Measurements from ENCODE around the gene PDLIM5.
"Not testable (repeated sequence)": the region's sequence is repeated elsewhere in the genome, so short reads cannot be mapped to it uniquely, and the experiment has no call there.

Gene PDLIM5, protein sequence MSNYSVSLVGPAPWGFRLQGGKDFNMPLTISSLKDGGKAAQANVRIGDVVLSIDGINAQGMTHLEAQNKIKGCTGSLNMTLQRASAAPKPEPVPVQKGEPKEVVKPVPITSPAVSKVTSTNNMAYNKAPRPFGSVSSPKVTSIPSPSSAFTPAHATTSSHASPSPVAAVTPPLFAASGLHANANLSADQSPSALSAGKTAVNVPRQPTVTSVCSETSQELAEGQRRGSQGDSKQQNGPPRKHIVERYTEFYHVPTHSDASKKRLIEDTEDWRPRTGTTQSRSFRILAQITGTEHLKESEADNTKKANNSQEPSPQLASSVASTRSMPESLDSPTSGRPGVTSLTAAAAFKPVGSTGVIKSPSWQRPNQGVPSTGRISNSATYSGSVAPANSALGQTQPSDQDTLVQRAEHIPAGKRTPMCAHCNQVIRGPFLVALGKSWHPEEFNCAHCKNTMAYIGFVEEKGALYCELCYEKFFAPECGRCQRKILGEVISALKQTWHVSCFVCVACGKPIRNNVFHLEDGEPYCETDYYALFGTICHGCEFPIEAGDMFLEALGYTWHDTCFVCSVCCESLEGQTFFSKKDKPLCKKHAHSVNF

DNA sequence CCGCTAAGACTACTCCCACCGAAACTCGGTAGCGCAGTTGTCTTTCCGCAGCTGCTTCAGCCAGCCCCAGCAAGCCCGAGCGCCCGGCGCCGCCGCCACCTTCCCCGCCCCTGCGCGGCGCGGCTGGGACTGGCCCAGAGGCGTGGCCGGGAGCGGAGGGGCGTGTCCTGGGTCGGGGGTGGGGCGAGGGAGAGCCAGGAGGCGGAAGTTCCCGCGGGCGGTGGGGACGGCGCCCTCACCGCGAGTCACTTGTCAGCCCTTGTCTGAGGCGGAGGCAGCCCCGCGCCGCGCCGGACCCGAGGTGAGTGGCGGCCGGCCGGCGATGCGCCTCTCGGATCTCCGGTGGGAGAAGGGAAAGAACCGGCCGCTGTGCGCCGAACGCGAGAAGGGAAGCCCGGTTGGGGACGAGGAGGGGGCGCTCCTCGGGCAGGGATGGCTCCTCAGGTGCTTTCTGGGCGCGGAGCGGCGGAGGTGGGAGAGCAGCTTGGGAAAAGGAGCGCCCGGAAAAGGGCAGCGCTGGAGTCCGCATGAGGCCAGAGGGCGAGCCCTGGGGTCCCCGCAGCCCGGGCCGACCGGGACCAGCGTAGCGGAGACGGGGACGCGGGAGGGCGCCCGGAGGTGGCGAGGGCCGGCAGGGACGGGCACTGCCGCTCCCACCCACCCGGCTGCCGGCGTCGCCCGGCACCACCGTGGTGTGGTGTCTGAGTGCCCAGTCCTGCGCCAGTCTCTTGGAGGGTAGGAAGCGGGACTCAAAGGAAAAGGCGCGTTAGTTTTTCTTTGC is at the start of gene PDLIM5:
Gene PDLIM5, plus strand, starts transcription at position 248 of the 781 bp plus-strand sequence. CDS start 3,347 bp downstream, outside the sequence.
- Histone ChIP-seq H3K36me3 (ENCODE audit: insufficient read depth, low read length) (no peaks in the 10 kb centered on the region), H3K27ac (ENCODE audit: low read depth, low read length) (peak within 1 kb of the TSS; percentile 99), H3K4me1 (ENCODE audit: insufficient read depth, low read length) (peaks cover 12% of the 10 kb centered on the region)

DNA sequence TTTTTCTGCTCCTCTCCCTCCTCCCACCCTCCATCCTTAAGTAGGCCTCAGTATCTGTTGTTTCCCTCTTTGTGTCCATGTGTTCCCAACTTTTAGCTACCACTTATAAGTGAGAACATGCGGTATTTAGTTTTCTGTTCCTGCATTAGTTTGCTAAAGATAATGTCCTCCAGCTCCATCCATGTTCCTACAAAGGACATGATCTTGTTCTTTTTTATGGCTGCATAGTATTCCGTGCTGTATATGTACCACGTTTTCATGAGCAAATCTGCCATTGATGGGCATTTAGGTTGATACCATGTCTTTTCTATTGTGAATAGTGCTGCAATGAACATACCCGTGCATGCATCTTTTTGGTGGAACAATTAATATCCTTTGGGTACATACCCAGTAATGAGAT is 49.3 kb upstream of the PDLIM5 start:
- not testable (repeated sequence) for H3K27me3 ChIP-seq (ENCODE audit: control insufficient read depth in 1 of 2, insufficient read depth in 2 of 2, low read length in 2 of 2); H3K36me3 ChIP-seq (ENCODE audit: insufficient read depth, low read length); H3K9me3 ChIP-seq (ENCODE audit: low read length); H3K27ac ChIP-seq (ENCODE audit: low read depth, low read length); H3K4me3 ChIP-seq (ENCODE audit: low read depth in 1 of 2, low read length in 2 of 2); H3K4me1 ChIP-seq (ENCODE audit: insufficient read depth, low read length); H3K9ac ChIP-seq (ENCODE audit: low read length)

More for the DNA sequence above, at the start of gene PDLIM5:
- peak within 1 kb of the TSS; percentile 91 for H3K9ac ChIP-seq (ENCODE audit: low read length)
- peak within 1 kb of the TSS; percentile 90 to 95 for H3K4me3 ChIP-seq (ENCODE audit: low read depth in 1 of 2, low read length in 2 of 2)
- no peaks in the 10 kb centered on the region for H3K27me3 ChIP-seq (ENCODE audit: control insufficient read depth in 1 of 2, insufficient read depth in 2 of 2, low read length in 2 of 2)
- H3K9me3 ChIP-seq (ENCODE audit: low read length) = no peaks in the 10 kb centered on the region

DNA sequence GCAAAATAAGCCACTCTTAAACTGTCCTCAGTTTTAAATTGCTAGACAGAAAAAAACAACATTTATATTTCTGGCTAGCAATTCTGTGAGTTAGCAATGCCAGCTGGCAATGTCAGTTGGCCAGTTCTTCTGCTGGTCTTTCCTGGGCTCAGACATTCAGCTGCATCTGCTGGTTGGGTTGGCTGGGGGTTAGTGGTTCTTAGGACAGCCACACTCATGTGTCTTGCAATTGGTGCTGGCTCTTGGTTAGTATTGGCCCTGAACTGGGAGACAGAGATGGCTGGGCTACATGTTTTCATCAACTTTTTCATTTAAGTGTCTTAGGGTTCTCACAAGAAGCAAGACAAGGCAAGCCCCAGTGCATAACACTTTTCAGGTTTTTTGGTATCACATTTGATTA is 48.0 kb upstream of the PDLIM5 start:
- no peak overlapping the region for H3K4me3 ChIP-seq (ENCODE audit: low read depth in 1 of 2, low read length in 2 of 2)
- no peaks in the 10 kb centered on the region for H3K27me3 ChIP-seq (ENCODE audit: control insufficient read depth in 1 of 2, insufficient read depth in 2 of 2, low read length in 2 of 2)
- H3K9me3 ChIP-seq (ENCODE audit: low read length) = no peaks in the 10 kb centered on the region
- H3K4me1 ChIP-seq (ENCODE audit: insufficient read depth, low read length) = peaks cover 10% of the 10 kb centered on the region
- no peak overlapping the region for H3K27ac ChIP-seq (ENCODE audit: low read depth, low read length)
- H3K36me3 ChIP-seq (ENCODE audit: insufficient read depth, low read length) = no peaks in the 10 kb centered on the region
- H3K9ac ChIP-seq (ENCODE audit: low read length) = no peak overlapping the region

DNA sequence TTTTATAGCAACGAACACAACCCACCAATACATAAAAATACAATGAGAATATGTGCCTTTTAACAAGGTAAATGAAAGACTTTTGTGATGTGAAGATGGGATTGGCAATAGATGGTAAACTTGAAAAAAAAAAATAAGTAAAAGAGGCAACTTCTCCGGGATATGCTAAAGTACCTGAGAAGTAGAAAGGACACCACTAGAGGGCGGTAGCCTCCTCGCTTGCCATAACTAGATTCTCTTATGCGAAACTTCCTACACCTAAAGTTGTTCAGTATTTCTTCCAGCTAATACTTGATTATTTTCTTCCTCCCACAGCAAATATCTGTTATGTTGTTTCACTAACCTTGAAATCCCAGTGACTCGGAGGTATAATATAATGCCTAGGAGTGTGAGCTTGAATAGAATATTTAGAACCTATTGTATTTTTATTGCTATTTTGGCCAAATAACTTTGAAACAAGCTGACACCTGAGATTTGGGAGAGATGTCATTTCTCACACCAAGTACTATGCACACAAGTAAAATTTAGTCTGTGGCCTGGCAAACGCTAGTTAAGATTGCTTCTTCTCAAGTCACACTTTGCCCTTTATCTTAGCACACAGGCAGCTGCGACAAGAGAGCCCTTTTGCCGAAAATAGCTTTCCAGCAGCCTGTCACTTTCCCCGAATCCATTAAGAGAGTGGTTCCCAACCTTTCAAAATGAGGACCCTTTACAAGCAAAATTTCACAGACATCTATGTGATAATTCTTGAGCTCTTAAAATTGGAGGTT is 44.9 kb upstream of the PDLIM5 start:
- Histone ChIP-seq H3K9ac (ENCODE audit: low read length) (no peak overlapping the region), H3K27me3 (ENCODE audit: control insufficient read depth in 1 of 2, insufficient read depth in 2 of 2, low read length in 2 of 2) (no peaks in the 10 kb centered on the region), H3K4me3 (ENCODE audit: low read depth in 1 of 2, low read length in 2 of 2) (no peak overlapping the region), H3K36me3 (ENCODE audit: insufficient read depth, low read length) (no peaks in the 10 kb centered on the region), H3K4me1 (ENCODE audit: insufficient read depth, low read length) (peaks cover 23% of the 10 kb centered on the region), H3K27ac (ENCODE audit: low read depth, low read length) (no peak overlapping the region), H3K9me3 (ENCODE audit: low read length) (no peaks in the 10 kb centered on the region)

DNA sequence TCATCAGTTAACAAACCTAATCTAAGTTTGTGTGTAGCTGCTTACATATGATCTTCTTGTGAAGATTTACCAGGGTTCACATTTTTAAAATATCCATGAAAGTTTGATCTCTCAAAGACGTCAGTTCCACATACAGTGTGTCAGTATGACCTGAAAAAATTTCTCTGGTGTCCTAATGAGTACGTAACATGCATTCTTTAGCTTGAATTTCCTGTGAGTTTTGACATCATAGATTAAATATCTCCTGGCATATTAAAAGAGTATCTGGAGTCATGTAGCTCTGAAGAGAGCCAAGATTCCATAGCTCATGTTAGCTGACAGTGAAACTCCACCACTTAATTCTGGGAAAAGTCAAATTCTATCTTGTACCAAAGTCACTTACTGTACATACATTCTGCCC is 43.9 kb upstream of the PDLIM5 start:
- no peaks in the 10 kb centered on the region for H3K9me3 ChIP-seq (ENCODE audit: low read length)
- peaks cover 28% of the 10 kb centered on the region for H3K4me1 ChIP-seq (ENCODE audit: insufficient read depth, low read length)
- H3K27ac ChIP-seq (ENCODE audit: low read depth, low read length) = no peak overlapping the region
- H3K36me3 ChIP-seq (ENCODE audit: insufficient read depth, low read length) = no peaks in the 10 kb centered on the region
- H3K4me3 ChIP-seq (ENCODE audit: low read depth in 1 of 2, low read length in 2 of 2) = no peak overlapping the region
- no peaks in the 10 kb centered on the region for H3K27me3 ChIP-seq (ENCODE audit: control insufficient read depth in 1 of 2, insufficient read depth in 2 of 2, low read length in 2 of 2)
- no peak overlapping the region for H3K9ac ChIP-seq (ENCODE audit: low read length)

DNA sequence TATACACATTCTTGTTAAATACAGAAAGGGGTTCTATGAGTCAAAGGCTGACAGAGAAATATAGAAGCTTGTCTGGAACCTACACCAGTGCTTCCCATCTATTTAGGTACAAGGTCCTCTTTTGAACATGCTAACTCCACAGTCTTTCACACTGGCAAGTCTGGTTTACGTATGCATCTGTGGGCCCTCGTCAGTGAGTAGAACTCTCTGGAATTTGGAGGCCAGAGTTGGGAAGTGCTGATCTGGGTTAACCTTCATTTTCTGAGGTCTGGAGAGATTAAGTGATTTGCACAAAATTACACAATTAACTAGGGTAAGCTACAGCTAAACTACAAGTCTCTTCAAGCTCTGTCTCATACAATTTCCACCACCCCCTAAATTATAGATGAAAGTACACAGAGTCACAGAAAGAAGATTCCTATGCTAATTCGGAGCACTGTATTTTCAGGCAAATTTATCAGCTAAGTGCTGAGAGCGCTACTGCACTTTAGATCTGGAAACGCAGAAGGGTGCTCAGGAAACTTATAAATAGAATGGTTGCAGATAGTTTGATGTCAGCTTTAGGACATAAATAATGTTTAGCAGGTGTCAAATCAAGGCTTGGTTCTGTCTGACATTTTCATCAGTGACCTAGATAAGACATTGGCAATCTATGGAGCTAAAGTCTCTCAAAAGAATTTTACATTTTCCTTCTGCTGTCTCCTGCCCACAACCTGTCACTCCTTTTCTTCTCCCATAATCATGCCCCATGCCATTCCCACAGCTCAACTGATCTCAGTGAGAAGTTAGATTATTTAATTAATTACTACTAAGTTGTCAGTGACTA is 43.0 kb upstream of the PDLIM5 start:
- H3K9ac ChIP-seq (ENCODE audit: low read length) = no peak overlapping the region
- H3K27ac ChIP-seq (ENCODE audit: low read depth, low read length) = no peak overlapping the region
- no peaks in the 10 kb centered on the region for H3K9me3 ChIP-seq (ENCODE audit: low read length)
- H3K4me1 ChIP-seq (ENCODE audit: insufficient read depth, low read length) = peaks cover 31% of the 10 kb centered on the region
- no peaks in the 10 kb centered on the region for H3K36me3 ChIP-seq (ENCODE audit: insufficient read depth, low read length)
- H3K27me3 ChIP-seq (ENCODE audit: control insufficient read depth in 1 of 2, insufficient read depth in 2 of 2, low read length in 2 of 2) = no peaks in the 10 kb centered on the region
- H3K4me3 ChIP-seq (ENCODE audit: low read depth in 1 of 2, low read length in 2 of 2) = no peak overlapping the region

DNA sequence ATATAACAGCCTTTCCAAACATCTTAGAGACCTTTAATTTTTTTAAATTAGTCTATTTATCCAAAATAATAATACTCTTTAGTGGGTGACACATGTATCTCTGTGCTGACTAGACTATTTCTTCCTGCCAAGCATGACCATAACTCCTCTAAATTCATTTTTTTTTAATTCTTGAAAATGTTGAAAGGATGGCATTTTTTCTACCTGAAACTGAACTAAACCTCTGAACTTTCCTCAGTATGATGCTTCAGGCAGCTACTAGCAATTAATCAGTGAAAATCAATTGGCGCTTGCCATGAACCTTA is 42.4 kb upstream of the PDLIM5 start:
- no peaks in the 10 kb centered on the region for H3K27me3 ChIP-seq (ENCODE audit: control insufficient read depth in 1 of 2, insufficient read depth in 2 of 2, low read length in 2 of 2)
- H3K27ac ChIP-seq (ENCODE audit: low read depth, low read length) = peak overlapping the region; percentile 4
- no peak overlapping the region for H3K4me3 ChIP-seq (ENCODE audit: low read depth in 1 of 2, low read length in 2 of 2)
- H3K9ac ChIP-seq (ENCODE audit: low read length) = no peak overlapping the region
- no peaks in the 10 kb centered on the region for H3K9me3 ChIP-seq (ENCODE audit: low read length)
- H3K36me3 ChIP-seq (ENCODE audit: insufficient read depth, low read length) = no peaks in the 10 kb centered on the region
- H3K4me1 ChIP-seq (ENCODE audit: insufficient read depth, low read length) = peaks cover 28% of the 10 kb centered on the region

DNA sequence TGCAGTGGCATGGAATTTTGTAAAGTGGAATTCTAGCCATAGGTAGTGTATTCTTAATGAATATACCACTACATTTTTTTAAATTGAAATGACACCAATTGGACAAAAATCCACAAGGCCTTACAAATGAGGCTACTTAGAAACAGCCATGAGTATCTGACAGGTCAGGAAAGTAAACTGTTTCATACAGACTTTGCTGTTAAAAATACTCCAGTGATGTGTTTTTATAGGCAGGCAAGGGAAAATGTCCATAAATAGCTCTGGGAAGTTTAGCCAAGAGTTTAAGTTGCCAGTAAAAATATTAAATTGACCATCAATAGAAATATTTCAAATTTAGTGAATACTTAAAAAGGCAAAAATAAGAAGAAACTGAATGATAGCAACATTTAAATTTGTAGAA is 41.8 kb upstream of the PDLIM5 start:
- peak overlapping the region; percentile 38 for H3K27ac ChIP-seq (ENCODE audit: low read depth, low read length)
- H3K4me1 ChIP-seq (ENCODE audit: insufficient read depth, low read length) = peaks cover 28% of the 10 kb centered on the region
- no peak overlapping the region for H3K4me3 ChIP-seq (ENCODE audit: low read depth in 1 of 2, low read length in 2 of 2)
- H3K9ac ChIP-seq (ENCODE audit: low read length) = no peak overlapping the region
- no peaks in the 10 kb centered on the region for H3K27me3 ChIP-seq (ENCODE audit: control insufficient read depth in 1 of 2, insufficient read depth in 2 of 2, low read length in 2 of 2)
- H3K9me3 ChIP-seq (ENCODE audit: low read length) = no peaks in the 10 kb centered on the region
- no peaks in the 10 kb centered on the region for H3K36me3 ChIP-seq (ENCODE audit: insufficient read depth, low read length)

DNA sequence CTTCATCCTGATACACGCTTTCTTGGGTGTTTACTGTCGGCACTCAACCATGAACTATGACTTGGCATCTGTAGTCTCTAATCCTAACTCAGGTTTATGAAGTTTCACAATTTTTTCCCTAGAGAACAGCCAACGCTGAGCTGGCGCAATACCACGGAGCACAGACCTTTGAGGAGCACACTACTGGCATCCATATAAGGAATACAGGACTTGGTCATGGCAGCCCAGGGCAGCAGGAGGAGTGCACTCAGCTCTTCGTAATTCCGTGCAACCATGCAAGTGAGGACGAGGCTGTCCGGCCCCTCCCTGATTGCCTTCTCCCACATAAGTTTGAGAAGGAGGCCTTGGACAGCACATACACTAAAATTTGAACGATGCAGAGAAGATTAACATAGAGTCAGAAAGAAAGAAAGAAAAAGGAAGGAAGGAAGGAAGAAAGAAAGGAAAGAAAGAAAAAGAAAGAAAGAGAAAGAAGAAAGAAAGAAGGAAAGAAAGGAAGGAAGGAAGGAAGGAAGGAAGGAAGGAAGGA is 41.0 kb upstream of the PDLIM5 start:
- Histone ChIP-seq H3K27me3 (ENCODE audit: control insufficient read depth in 1 of 2, insufficient read depth in 2 of 2, low read length in 2 of 2) (no peaks in the 10 kb centered on the region), H3K36me3 (ENCODE audit: insufficient read depth, low read length) (no peaks in the 10 kb centered on the region), H3K9me3 (ENCODE audit: low read length) (no peaks in the 10 kb centered on the region), H3K4me3 (ENCODE audit: low read depth in 1 of 2, low read length in 2 of 2) (no peak overlapping the region), H3K27ac (ENCODE audit: low read depth, low read length) (peak overlapping the region; percentile 38), H3K4me1 (ENCODE audit: insufficient read depth, low read length) (peaks cover 28% of the 10 kb centered on the region), H3K9ac (ENCODE audit: low read length) (no peak overlapping the region)

DNA sequence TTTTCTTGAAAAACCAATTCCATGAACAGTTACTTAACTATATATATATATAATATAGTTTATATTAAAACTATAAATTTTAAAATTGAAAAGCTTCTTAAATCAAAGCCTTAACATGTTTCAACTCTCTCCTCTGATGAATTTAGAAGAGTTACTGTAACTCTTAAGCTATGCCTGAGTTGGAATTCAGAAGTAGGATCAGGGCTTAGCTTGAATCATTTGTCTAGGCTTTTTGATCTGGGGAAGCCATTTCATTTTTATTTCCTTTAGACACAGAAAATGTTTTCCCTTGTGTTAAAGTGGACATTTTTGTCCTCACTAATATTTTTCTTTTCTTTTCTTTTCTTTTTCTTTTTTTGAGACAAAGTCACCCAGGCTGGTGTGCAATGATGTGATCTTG is 40.4 kb upstream of the PDLIM5 start:
- Histone ChIP-seq H3K27ac (ENCODE audit: low read depth, low read length) (no peak overlapping the region), H3K27me3 (ENCODE audit: control insufficient read depth in 1 of 2, insufficient read depth in 2 of 2, low read length in 2 of 2) (no peaks in the 10 kb centered on the region)

More for the DNA sequence above, 40.4 kb upstream of the PDLIM5 start:
- peaks cover 28% of the 10 kb centered on the region for H3K4me1 ChIP-seq (ENCODE audit: insufficient read depth, low read length)
- no peaks in the 10 kb centered on the region for H3K9me3 ChIP-seq (ENCODE audit: low read length)
- no peak overlapping the region for H3K9ac ChIP-seq (ENCODE audit: low read length)
- H3K4me3 ChIP-seq (ENCODE audit: low read depth in 1 of 2, low read length in 2 of 2) = no peak overlapping the region
- H3K36me3 ChIP-seq (ENCODE audit: insufficient read depth, low read length) = no peaks in the 10 kb centered on the region
